Measurements from ENCODE around the gene KCNQ1. TPM values are rescaled to one million over a fixed set of nuclear protein-coding genes. Genes with fewer than 3 reads are reported as not detected.

Gene KCNQ1
- total and polyA plus RNA-seq, 2 donors (not counting 1 experiment from before 2014, with no cell fraction given), result not detected

DNA sequence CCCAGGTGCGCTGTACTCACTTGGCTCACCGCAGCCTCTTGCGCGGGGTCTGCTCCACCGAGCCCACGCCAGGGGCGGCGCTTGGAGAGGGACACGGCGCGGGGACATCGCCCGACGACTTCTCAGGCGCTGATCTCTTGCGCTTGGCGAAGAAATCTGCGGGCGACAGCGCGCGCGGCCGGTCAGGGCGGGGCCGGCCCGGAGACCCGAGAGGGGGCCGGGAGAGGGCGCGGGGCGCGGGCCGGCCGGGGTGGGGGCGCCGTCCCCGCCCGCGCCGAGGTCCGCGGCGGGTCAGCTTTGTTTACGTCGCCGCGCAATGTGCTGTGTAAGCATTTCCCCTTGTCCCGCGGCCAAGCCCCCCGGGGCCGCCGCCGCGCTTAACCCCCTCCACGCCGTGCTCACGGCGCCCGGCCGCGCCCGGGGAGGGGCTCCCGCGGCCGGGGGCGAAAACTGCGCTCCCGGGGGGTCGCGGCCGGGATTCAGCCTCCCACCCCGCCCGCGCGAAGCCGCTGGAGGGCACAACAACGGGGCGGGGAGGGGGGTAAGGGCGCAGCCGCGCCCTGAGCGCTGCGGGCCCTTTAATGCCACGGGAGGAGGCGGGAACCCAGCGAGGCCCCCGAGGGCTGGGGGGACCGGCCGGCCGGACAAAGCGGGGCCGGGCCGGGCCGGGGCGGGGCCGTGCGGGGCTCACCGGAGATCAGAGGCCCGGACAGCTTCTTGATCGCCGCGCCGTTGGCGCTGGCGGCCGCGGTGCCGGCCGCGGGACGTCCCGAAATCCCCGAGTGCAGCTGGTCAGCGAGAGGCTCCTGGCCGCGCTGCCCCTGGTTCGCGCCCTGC lies 439.4 kb downstream of the KCNQ1 start:
- H3K9ac ChIP-seq (ENCODE audit: insufficient read depth, low read length), result peak overlapping the region; percentile 66
- TF ChIP-seq CTCF (conservative IDR thresholded peaks at IDR 0.05 in 1 of 2, IDR thresholded peaks at IDR 0.05 in 1 of 2; ENCODE audit: low read depth in 1 of 2, low read length in 2 of 2) (no peak), EZH2 (IDR thresholded peaks at IDR 0.05; ENCODE audit: low read length, missing control alignments) (no peak)
- no peak overlapping the region for H3K27ac ChIP-seq (ENCODE audit: insufficient read depth, low read length)
- H3K36me3 ChIP-seq (ENCODE audit: control insufficient read depth, insufficient read depth, low read length), result no peaks in the 10 kb centered on the region
- H3K4me3 ChIP-seq (replicated peaks in 1 of 4; ENCODE audit: control extremely low read depth in 1 of 4, insufficient read depth in 1 of 4, low read depth in 3 of 4, low read length in 4 of 4), result peak overlapping the region; percentile 50 to 77 (median 72)
- no peaks in the 10 kb centered on the region for H3K4me1 ChIP-seq (ENCODE audit: control insufficient read depth, extremely low read depth, insufficient read depth, low read length)
- H3K79me2 ChIP-seq (ENCODE audit: control insufficient read depth, insufficient read depth, low read length), result no peaks in the 10 kb centered on the region
- peaks cover 3% of the 10 kb centered on the region for H3K27me3 ChIP-seq (ENCODE audit: control insufficient read depth, insufficient read depth, low read length)
- no peaks in the 10 kb centered on the region for H4K20me1 ChIP-seq (ENCODE audit: control insufficient read depth, extremely low read depth, insufficient read depth, low read length)
- no peaks in the 10 kb centered on the region for H3K9me3 ChIP-seq (ENCODE audit: control insufficient read depth, insufficient read depth, low read depth, low read length)
- H2AFZ ChIP-seq (ENCODE audit: low read length), result no peak overlapping the region
- H3K4me2 ChIP-seq (ENCODE audit: extremely low read depth, insufficient read depth, low read length), result peak overlapping the region; percentile 64
- DNase-seq (ENCODE audit: low read depth in 2 of 2), result peak; percentile 33 to 47

DNA sequence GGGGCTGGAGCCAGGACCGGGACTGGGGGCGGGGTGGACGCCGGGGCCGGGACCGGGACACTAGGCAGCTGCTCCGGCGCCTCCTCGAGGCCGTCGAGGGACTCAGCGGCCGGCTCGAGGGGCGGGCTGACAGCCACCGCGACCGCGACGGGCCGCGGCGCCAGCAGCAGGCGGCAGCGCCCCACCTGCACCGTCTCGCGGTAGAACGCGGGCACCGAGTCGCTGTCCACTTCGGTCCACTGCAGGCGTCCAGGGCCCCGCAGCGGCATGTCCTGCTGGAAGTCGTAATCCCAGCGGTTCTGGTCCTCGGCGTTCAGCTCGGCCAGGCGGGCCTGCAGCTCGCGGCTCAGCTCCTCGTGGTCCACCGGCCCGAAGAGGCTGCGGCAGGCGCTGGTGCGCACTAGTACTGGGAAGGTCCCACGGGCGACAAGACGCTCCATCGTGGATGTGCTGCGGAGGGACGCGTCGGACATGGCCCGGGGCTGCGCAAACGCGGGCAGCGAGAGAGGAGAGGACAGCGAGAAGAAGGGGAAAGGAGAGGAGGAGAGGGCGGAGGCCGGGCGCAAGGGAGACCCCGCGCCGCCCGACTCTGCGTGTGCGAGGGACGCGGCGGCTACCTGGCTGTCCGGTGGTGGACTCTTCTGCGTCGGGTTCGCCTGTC lies 440.3 kb downstream of the KCNQ1 start:
- Histone ChIP-seq H3K4me2 (ENCODE audit: extremely low read depth, insufficient read depth, low read length) (peak overlapping the region; percentile 59), H3K4me3 (replicated peaks in 1 of 4; ENCODE audit: control extremely low read depth in 1 of 4, insufficient read depth in 1 of 4, low read depth in 3 of 4, low read length in 4 of 4) (peak overlapping the region; percentile 32 to 68 (median 63)), H3K79me2 (ENCODE audit: control insufficient read depth, insufficient read depth, low read length) (no peaks in the 10 kb centered on the region), H3K9ac (ENCODE audit: insufficient read depth, low read length) (peak overlapping the region; percentile 16), H3K9me3 (ENCODE audit: control insufficient read depth, insufficient read depth, low read depth, low read length) (no peaks in the 10 kb centered on the region), H3K27me3 (ENCODE audit: control insufficient read depth, insufficient read depth, low read length) (peaks cover 3% of the 10 kb centered on the region), H3K4me1 (ENCODE audit: control insufficient read depth, extremely low read depth, insufficient read depth, low read length) (no peaks in the 10 kb centered on the region), H4K20me1 (ENCODE audit: control insufficient read depth, extremely low read depth, insufficient read depth, low read length) (no peaks in the 10 kb centered on the region), H3K27ac (ENCODE audit: insufficient read depth, low read length) (no peak overlapping the region), H2AFZ (ENCODE audit: low read length) (peak overlapping the region; percentile 30), H3K36me3 (ENCODE audit: control insufficient read depth, insufficient read depth, low read length) (no peaks in the 10 kb centered on the region)
- peak; percentile 40 for TF ChIP-seq EZH2 (IDR thresholded peaks at IDR 0.05; ENCODE audit: low read length, missing control alignments)
- peak; percentile 24 to 33 for TF ChIP-seq CTCF (conservative IDR thresholded peaks at IDR 0.05 in 1 of 2, IDR thresholded peaks at IDR 0.05 in 1 of 2; ENCODE audit: low read depth in 1 of 2, low read length in 2 of 2)
- DNase-seq (ENCODE audit: low read depth in 2 of 2), result peak; percentile 47 to 61

GRCh38 chr11:2885678-2886081 lies 440.9 kb downstream of the KCNQ1 start, which contains the start of gene CDKN1C:
CDKN1C (minus strand) TSS chr11:2885775; CDS start chr11:2885456, 319 bp downstream.
- H3K27ac ChIP-seq (ENCODE audit: insufficient read depth, low read length), result no peak within 1 kb of the TSS
- H3K36me3 ChIP-seq (ENCODE audit: control insufficient read depth, insufficient read depth, low read length), result no peaks in the 10 kb centered on the region
- H2AFZ ChIP-seq (ENCODE audit: low read length), result peak within 1 kb of the TSS; percentile 30
- peak; percentile 74 to 89 for DNase-seq (ENCODE audit: low read depth in 2 of 2)
- peak within 1 kb of the TSS; percentile 50 to 77 (median 63) for H3K4me3 ChIP-seq (replicated peaks in 1 of 4; ENCODE audit: control extremely low read depth in 1 of 4, insufficient read depth in 1 of 4, low read depth in 3 of 4, low read length in 4 of 4)
- H3K79me2 ChIP-seq (ENCODE audit: control insufficient read depth, insufficient read depth, low read length), result no peaks in the 10 kb centered on the region
- H3K27me3 ChIP-seq (ENCODE audit: control insufficient read depth, insufficient read depth, low read length), result peaks cover 3% of the 10 kb centered on the region
- H3K9me3 ChIP-seq (ENCODE audit: control insufficient read depth, insufficient read depth, low read depth, low read length), result no peaks in the 10 kb centered on the region
- no peaks in the 10 kb centered on the region for H4K20me1 ChIP-seq (ENCODE audit: control insufficient read depth, extremely low read depth, insufficient read depth, low read length)
- peak within 1 kb of the TSS; percentile 16 for H3K9ac ChIP-seq (ENCODE audit: insufficient read depth, low read length)
- H3K4me1 ChIP-seq (ENCODE audit: control insufficient read depth, extremely low read depth, insufficient read depth, low read length), result no peaks in the 10 kb centered on the region
- TF ChIP-seq EZH2 (IDR thresholded peaks at IDR 0.05; ENCODE audit: low read length, missing control alignments) (no peak), CTCF (conservative IDR thresholded peaks at IDR 0.05 in 1 of 2, IDR thresholded peaks at IDR 0.05 in 1 of 2; ENCODE audit: low read depth in 1 of 2, low read length in 2 of 2) (no peak)
- peak within 1 kb of the TSS; percentile 59 for H3K4me2 ChIP-seq (ENCODE audit: extremely low read depth, insufficient read depth, low read length)

All from fibroblast of lung (primary cell).